ENCODE data around the gene FANCC.

Gene FANCC

DNA sequence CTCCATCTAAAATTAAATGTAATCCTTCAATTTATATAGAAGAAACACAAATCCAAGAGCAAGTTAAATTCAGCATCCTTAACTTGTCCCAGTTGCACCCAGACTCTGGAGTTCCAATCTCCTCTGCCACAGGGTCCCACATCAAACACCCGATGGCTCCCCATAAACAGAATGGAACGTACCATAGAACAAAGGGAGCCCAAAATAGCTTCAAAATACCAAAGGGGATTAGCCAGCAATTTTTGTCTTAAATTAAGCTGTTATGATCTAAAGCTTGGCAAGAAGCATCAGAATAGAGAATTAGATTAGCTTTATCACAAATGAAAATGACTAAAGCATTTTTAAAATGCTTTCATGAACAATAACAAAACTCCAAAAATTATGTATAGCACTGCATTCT lies 112.8 kb downstream of the FANCC start:
- TF ChIP-seq, protein P1, sequence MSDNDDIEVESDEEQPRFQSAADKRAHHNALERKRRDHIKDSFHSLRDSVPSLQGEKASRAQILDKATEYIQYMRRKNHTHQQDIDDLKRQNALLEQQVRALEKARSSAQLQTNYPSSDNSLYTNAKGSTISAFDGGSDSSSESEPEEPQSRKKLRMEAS (IDR thresholded peaks at IDR 0.05) = no peak
- TF ChIP-seq EP300 (IDR thresholded peaks at IDR 0.05; ENCODE audit: borderline replicate concordance) (no peak), TEAD4 (IDR thresholded peaks at IDR 0.05) (no peak), CREB1 (IDR thresholded peaks at IDR 0.05; ENCODE audit: low read depth) (no peak), YY1 (IDR thresholded peaks at IDR 0.05; ENCODE audit: low read depth) (no peak), CEBPB (IDR thresholded peaks at IDR 0.05) (no peak), EGR1 (IDR thresholded peaks at IDR 0.05) (no peak), NFIC (IDR thresholded peaks at IDR 0.05) (no peak), TAF1 (IDR thresholded peaks at IDR 0.05; ENCODE audit: low read depth) (no peak), ZBTB7A (IDR thresholded peaks at IDR 0.05; ENCODE audit: low read depth) (no peak), FOXM1 (IDR thresholded peaks at IDR 0.05; ENCODE audit: borderline replicate concordance, low read depth) (no peak), TCF12 (IDR thresholded peaks at IDR 0.05; ENCODE audit: low read depth) (no peak), RAD21 (IDR thresholded peaks at IDR 0.05; ENCODE audit: low read depth) (no peak)
- TF ChIP-seq, protein P2, sequence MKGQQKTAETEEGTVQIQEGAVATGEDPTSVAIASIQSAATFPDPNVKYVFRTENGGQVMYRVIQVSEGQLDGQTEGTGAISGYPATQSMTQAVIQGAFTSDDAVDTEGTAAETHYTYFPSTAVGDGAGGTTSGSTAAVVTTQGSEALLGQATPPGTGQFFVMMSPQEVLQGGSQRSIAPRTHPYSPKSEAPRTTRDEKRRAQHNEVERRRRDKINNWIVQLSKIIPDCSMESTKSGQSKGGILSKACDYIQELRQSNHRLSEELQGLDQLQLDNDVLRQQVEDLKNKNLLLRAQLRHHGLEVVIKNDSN (IDR thresholded peaks at IDR 0.05) = no peak
- TF ChIP-seq, protein P3, sequence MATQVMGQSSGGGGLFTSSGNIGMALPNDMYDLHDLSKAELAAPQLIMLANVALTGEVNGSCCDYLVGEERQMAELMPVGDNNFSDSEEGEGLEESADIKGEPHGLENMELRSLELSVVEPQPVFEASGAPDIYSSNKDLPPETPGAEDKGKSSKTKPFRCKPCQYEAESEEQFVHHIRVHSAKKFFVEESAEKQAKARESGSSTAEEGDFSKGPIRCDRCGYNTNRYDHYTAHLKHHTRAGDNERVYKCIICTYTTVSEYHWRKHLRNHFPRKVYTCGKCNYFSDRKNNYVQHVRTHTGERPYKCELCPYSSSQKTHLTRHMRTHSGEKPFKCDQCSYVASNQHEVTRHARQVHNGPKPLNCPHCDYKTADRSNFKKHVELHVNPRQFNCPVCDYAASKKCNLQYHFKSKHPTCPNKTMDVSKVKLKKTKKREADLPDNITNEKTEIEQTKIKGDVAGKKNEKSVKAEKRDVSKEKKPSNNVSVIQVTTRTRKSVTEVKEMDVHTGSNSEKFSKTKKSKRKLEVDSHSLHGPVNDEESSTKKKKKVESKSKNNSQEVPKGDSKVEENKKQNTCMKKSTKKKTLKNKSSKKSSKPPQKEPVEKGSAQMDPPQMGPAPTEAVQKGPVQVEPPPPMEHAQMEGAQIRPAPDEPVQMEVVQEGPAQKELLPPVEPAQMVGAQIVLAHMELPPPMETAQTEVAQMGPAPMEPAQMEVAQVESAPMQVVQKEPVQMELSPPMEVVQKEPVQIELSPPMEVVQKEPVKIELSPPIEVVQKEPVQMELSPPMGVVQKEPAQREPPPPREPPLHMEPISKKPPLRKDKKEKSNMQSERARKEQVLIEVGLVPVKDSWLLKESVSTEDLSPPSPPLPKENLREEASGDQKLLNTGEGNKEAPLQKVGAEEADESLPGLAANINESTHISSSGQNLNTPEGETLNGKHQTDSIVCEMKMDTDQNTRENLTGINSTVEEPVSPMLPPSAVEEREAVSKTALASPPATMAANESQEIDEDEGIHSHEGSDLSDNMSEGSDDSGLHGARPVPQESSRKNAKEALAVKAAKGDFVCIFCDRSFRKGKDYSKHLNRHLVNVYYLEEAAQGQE (IDR thresholded peaks at IDR 0.05; ENCODE audit: low read depth) = no peak

DNA sequence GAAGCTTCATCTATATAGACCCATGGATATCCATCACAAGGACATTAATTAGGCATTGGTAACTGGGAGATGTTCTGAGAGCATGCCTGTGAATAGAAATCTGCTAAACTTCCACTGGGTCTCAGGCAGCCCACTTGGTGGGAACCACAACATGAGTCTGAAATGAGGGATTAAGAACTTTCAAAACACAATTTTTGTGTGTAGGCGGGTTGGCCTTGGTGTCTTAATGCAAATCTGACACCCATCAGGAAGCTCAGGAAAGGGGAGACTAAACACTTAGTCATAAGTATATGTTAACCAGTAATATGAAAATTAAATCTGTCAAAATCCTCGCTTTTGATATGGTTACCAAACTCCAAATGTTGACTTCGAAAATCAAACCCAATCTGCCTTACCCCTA lies 113.2 kb downstream of the FANCC start:
- no peak for TF ChIP-seq RAD21 (IDR thresholded peaks at IDR 0.05; ENCODE audit: low read depth)
- no peak for TF ChIP-seq CREB1 (IDR thresholded peaks at IDR 0.05; ENCODE audit: low read depth)
- no peak for TF ChIP-seq TAF1 (IDR thresholded peaks at IDR 0.05; ENCODE audit: low read depth)
- TF ChIP-seq TCF12 (IDR thresholded peaks at IDR 0.05; ENCODE audit: low read depth) = no peak
- no peak for TF ChIP-seq FOXM1 (IDR thresholded peaks at IDR 0.05; ENCODE audit: borderline replicate concordance, low read depth)
- no peak for TF ChIP-seq CEBPB (IDR thresholded peaks at IDR 0.05)
- TF ChIP-seq, protein P1 (IDR thresholded peaks at IDR 0.05) = no peak
- TF ChIP-seq EP300 (IDR thresholded peaks at IDR 0.05; ENCODE audit: borderline replicate concordance) = no peak
- TF ChIP-seq, protein P3 (IDR thresholded peaks at IDR 0.05; ENCODE audit: low read depth) = no peak
- no peak for TF ChIP-seq EGR1 (IDR thresholded peaks at IDR 0.05)

DNA sequence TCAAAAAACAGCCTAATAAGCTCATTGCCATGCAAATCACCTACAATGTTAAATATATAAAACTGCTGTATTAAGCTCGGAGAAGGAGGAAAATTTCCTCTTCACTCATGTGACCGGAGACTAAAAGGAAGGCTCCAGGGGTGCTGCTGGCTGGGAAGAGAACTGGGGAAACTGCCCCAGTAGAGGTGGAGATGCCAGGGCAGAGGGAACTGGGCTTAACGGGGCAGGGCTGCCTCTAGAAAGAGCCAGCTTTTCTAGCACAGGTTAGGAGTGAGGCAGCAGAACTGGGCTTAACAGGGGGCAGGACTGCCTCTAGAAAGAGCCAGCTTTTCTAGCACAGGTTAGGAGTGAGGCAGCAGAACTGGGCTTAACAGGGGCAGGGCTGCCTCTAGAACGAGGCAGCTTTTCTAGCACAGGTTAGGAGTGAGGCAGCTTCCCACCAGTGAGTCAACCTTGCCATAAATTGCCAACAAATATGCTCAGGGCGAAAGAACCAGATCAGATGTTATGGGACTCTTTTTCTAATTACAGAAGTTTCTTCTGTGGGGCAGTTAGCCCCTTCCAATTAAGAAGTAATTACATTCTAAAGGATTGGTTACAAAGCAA lies 115.3 kb downstream of the FANCC start:
- no peak for TF ChIP-seq EGR1 (IDR thresholded peaks at IDR 0.05)
- TF ChIP-seq NFIC (IDR thresholded peaks at IDR 0.05) = no peak
- no peak for TF ChIP-seq CEBPB (IDR thresholded peaks at IDR 0.05)
- TF ChIP-seq TAF1 (IDR thresholded peaks at IDR 0.05; ENCODE audit: low read depth) = no peak
- TF ChIP-seq, protein P1 (IDR thresholded peaks at IDR 0.05) = no peak
- no peak for TF ChIP-seq EP300 (IDR thresholded peaks at IDR 0.05; ENCODE audit: borderline replicate concordance)
- TF ChIP-seq, protein P2 (IDR thresholded peaks at IDR 0.05) = no peak
- no peak for TF ChIP-seq YY1 (IDR thresholded peaks at IDR 0.05; ENCODE audit: low read depth)
- no peak for TF ChIP-seq TEAD4 (IDR thresholded peaks at IDR 0.05)
- TF ChIP-seq FOXM1 (IDR thresholded peaks at IDR 0.05; ENCODE audit: borderline replicate concordance, low read depth) = no peak
- no peak for TF ChIP-seq CREB1 (IDR thresholded peaks at IDR 0.05; ENCODE audit: low read depth)
- TF ChIP-seq, protein P3 (IDR thresholded peaks at IDR 0.05; ENCODE audit: low read depth) = no peak
- no peak for TF ChIP-seq RAD21 (IDR thresholded peaks at IDR 0.05; ENCODE audit: low read depth)
- no peak for TF ChIP-seq ZBTB7A (IDR thresholded peaks at IDR 0.05; ENCODE audit: low read depth)
- TF ChIP-seq TCF12 (IDR thresholded peaks at IDR 0.05; ENCODE audit: low read depth) = no peak

DNA sequence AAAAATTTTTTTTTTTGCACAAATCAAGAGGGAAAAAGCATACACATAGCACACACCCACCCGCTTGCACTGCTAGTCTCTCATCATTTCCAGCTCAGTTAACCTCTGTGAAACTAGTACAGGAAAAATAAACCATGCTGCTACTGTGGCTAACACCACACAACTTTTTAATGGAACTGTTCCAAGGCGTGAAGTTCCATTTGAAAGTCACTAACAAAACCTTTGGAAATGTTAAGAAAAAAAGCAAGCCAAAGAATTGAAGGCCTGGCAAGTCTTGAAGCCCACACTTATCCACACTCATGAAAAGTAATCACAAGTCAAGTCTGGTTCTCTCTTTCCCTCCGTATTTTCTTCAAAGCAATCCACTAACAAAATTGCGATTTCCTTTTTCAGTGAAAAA lies 116.3 kb downstream of the FANCC start:
- no peak for TF ChIP-seq TEAD4 (IDR thresholded peaks at IDR 0.05)
- no peak for TF ChIP-seq RAD21 (IDR thresholded peaks at IDR 0.05; ENCODE audit: low read depth)
- TF ChIP-seq, protein P3 (IDR thresholded peaks at IDR 0.05; ENCODE audit: low read depth) = no peak
- TF ChIP-seq, protein P2 (IDR thresholded peaks at IDR 0.05) = no peak
- TF ChIP-seq EGR1 (IDR thresholded peaks at IDR 0.05) = no peak
- no peak for TF ChIP-seq TCF12 (IDR thresholded peaks at IDR 0.05; ENCODE audit: low read depth)
- TF ChIP-seq CEBPB (IDR thresholded peaks at IDR 0.05) = no peak

Data from Ishikawa (cell line).